ENCODE results near the gene NARS2.

DNA sequence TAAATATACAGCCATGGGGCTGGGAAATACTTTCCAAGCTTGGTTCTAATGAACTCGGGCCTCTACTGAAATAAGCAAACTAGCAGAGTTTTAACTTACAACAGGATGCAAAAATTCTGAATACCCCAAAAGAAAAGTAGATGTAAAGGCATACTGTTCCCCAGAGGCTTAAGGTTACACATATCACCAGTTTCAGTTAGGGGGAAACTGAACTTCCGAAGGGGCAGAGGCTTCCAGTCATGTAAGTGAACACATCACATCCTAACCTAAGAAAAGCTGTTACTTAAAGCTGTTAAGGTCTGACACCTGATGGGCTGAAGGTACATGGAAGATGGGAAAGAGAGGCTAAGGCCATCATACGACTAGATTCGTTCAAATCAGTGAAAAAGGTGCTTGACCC, 159.3 kb downstream of the NARS2 start:
- TF ChIP-seq SUZ12 (IDR thresholded peaks at IDR 0.05; ENCODE audit: extremely low read depth, insufficient read depth, insufficient read length) (no peak), ZNF274 (IDR thresholded peaks at IDR 0.05; ENCODE audit: low read depth, low read length) (no peak)

All from NT2/D1 (cell line).